Measurements from ENCODE around the gene TAL1. TPM values are rescaled to one million over a fixed set of nuclear protein-coding genes. Genes with fewer than 3 reads are reported as not detected.

TAL1 gene
- total RNA-seq, 6 experiments from 2014 or later, result 0.43 to 4.5 (median 1.8) TPM

DNA sequence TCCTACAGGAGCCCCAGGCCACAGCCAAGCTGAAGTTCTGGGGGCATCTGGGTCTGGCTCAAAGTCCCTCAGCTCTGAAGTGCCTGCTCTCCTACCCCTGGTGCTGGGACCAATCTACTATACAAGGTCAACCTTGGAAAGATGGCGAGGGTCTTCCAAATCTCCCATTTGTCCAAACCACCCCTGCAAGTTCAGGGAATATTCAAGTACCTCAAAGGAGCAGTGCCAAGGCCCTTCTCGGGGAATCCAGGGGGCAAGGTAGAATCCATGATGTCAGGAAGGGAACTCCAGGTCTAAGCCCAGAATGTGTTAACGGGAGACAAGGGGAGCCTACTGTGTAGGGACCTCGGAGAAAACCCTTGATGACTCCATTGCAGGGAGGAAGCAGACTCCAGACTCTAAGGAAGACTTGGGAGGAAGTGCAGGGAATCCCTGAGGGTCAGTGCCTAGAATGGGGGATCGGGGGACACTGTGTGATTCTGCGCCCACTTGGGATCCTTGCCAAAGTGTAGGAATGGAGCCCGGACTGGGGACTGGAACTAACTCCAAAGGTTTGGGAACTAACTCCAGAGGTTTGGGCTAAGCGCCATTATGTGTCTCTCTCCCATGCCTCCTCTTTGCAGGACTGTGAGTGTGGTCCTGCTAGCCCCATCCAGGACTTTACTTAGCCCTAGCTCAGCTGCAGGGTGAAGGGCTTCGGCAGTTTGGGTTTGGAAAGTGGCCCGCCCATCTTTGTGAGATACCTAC is 8.7 kb downstream of the TAL1 start:
- WGBS (ENCODE audit: insufficient coverage, low coverage, low lambda C conversion rate, missing lambda C conversion rate), result 43% methylated on average over 4 of the region's 10 CpGs
- H3K4me3 ChIP-seq, result no peak overlapping the region
- DNase-seq (no peak), ATAC-seq (no peak)
- peaks cover 0 to 7% (median 2%) of the 10 kb centered on the region in 4 donors for H3K4me1 ChIP-seq
- H3K36me3 ChIP-seq, result no peaks in the 10 kb centered on the region
- TF ChIP-seq, protein P1, sequence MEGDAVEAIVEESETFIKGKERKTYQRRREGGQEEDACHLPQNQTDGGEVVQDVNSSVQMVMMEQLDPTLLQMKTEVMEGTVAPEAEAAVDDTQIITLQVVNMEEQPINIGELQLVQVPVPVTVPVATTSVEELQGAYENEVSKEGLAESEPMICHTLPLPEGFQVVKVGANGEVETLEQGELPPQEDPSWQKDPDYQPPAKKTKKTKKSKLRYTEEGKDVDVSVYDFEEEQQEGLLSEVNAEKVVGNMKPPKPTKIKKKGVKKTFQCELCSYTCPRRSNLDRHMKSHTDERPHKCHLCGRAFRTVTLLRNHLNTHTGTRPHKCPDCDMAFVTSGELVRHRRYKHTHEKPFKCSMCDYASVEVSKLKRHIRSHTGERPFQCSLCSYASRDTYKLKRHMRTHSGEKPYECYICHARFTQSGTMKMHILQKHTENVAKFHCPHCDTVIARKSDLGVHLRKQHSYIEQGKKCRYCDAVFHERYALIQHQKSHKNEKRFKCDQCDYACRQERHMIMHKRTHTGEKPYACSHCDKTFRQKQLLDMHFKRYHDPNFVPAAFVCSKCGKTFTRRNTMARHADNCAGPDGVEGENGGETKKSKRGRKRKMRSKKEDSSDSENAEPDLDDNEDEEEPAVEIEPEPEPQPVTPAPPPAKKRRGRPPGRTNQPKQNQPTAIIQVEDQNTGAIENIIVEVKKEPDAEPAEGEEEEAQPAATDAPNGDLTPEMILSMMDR (IDR thresholded peaks at IDR 0.05), result no peak
- no peak for TF ChIP-seq POLR2A (IDR thresholded peaks at IDR 0.05)
- H3K9me3 ChIP-seq, result no peaks in the 10 kb centered on the region
- H3K27ac ChIP-seq, result no peak overlapping the region
- intact Hi-C loops (cut with DNase I), result no loop called here
- H3K27me3 ChIP-seq, result peaks cover 0 to 12% of the 10 kb centered on the region in 2 donors

DNA sequence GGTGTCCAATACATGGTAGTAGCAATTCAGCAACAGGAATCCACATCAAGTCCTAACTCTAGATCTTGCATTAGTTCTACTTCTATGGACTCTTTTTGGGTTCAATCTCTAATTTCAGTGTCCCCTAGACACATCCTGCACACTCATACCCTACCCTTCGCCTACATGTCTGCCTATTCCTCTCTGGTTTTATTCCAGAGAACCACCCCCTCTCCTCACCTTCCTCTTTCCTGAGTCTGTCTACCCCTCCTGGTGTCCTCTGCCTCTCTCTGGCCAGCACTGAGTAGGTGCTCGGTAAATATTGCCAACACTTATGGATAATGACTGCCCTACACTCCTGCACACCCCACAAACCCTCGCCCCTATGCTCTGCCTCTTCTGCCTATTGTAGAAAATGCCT is 9.5 kb downstream of the TAL1 start:
- 78% methylated on average over 3 of the region's 3 CpGs for WGBS (ENCODE audit: insufficient coverage, low coverage, low lambda C conversion rate, missing lambda C conversion rate)
- no peak overlapping the region for H3K27ac ChIP-seq

DNA sequence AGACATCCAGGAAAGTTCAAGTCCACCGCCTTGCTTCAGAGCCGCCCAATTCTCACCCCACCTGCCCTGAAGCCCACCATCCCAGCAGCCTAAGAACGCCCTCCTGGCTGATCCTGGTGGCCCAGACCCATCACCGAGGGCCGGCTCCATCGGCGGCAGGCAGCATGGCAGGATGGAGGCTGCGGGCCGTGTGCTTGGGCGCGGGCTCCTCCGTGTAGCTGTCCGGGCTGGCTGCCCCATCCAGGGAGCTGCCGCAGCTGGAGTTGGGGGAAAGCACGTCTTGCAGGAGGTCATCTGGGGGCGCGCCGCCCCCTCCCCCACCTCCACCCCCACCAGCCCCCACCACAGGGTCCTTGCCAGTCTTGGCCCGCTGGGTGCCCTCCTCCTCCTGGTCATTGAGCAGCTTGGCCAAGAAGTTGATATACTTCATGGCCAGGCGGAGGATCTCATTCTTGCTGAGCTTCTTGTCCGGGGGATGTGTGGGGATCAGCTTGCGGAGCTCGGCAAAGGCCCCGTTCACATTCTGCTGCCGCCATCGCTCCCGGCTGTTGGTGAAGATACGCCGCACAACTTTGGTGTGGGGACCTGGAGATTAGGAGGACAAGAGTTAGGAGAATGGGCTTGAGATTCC is 12.3 kb downstream of the TAL1 start:
- Histone ChIP-seq H3K9me3 (no peaks in the 10 kb centered on the region), H3K4me1 (peaks cover 0 to under 1% (median 0%) of the 10 kb centered on the region in 4 donors), H3K4me3 (no peak overlapping the region), H3K27me3 (peaks cover 0 to 2% of the 10 kb centered on the region in 2 donors), H3K27ac (no peak overlapping the region), H3K36me3 (no peaks in the 10 kb centered on the region)
- no peak for DNase-seq
- peak in 1 of 4 donors; percentile 6 for ATAC-seq
- TF ChIP-seq POLR2A (IDR thresholded peaks at IDR 0.05), result no peak
- TF ChIP-seq, protein P1 (IDR thresholded peaks at IDR 0.05), result no peak
- intact Hi-C loops (cut with DNase I), result no loop called here
- WGBS (ENCODE audit: insufficient coverage, low coverage, low lambda C conversion rate, missing lambda C conversion rate), result 100% methylated on average over 4 of the region's 29 CpGs

More for the DNA sequence above, 9.5 kb downstream of the TAL1 start:
- TF ChIP-seq POLR2A (IDR thresholded peaks at IDR 0.05), result no peak
- TF ChIP-seq, protein P1 (IDR thresholded peaks at IDR 0.05), result no peak
- no peak for DNase-seq
- peaks cover 0 to 7% (median 2%) of the 10 kb centered on the region in 4 donors for H3K4me1 ChIP-seq
- no peaks in the 10 kb centered on the region for H3K9me3 ChIP-seq
- H3K27me3 ChIP-seq, result peaks cover 0 to 9% of the 10 kb centered on the region in 2 donors
- no peaks in the 10 kb centered on the region for H3K36me3 ChIP-seq
- ATAC-seq, result no peak
- intact Hi-C loops (cut with DNase I), result no loop called here
- H3K4me3 ChIP-seq, result no peak overlapping the region

DNA sequence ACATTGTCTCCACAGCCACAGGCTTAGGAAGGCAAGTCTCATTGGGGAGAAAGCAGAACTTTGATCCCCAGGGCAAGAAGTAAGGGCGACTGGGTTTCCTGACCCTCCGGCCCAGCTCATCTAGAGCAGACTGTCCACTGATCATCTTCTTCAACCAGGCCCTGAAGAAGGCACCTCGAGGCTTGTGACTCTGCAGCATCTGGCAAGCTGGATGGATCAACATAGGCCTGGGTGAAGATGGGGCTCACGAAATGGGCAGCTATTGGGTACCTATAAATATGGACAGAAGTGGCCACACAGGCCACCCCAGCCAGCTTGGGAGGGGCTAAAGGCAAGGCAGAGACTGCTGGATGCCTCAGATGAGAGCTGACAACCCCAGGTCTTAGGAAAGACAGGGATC is 13.0 kb downstream of the TAL1 start:
- no peaks in the 10 kb centered on the region for H3K4me1 ChIP-seq
- 100% methylated on average over 1 of the region's 4 CpGs for WGBS (ENCODE audit: insufficient coverage, low coverage, low lambda C conversion rate, missing lambda C conversion rate)
- no peak for DNase-seq

More for the DNA sequence above, 13.0 kb downstream of the TAL1 start:
- no peaks in the 10 kb centered on the region for H3K9me3 ChIP-seq
- H3K36me3 ChIP-seq, result no peaks in the 10 kb centered on the region
- H3K27me3 ChIP-seq, result no peaks in the 10 kb centered on the region
- ATAC-seq, result no peak
- H3K4me3 ChIP-seq, result no peak overlapping the region
- TF ChIP-seq, protein P1 (IDR thresholded peaks at IDR 0.05), result no peak
- H3K27ac ChIP-seq, result no peak overlapping the region
- intact Hi-C loops (cut with DNase I), result no loop called here

Data from right lobe of liver (tissue), 6 donors.